Measurements from ENCODE around the gene LARGE1. TPM values are rescaled to one million over a fixed set of nuclear protein-coding genes. Genes with fewer than 3 reads are reported as not detected.

The LARGE1 gene
- total RNA-seq, 1 experiment from 2014 or later = 1.3 TPM

- H3K9me2 ChIP-seq (replicated peaks; ENCODE audit: low read length) = no peaks in the 10 kb centered on the region
- H2AFZ ChIP-seq (ENCODE audit: low read length) = no peak overlapping the region
- no peak overlapping the region for H3K27ac ChIP-seq (ENCODE audit: low read length)
- CTCF ChIA-PET = no interaction called here
- no peaks in the 10 kb centered on the region for H3K27me3 ChIP-seq (ENCODE audit: low read length)
- no peak for DNase-seq
- POLR2A ChIA-PET (ENCODE audit: unreplicated experiment) = no interaction called here
- H4K20me1 ChIP-seq (ENCODE audit: low read length) = no peaks in the 10 kb centered on the region
- H3K36me3 ChIP-seq (ENCODE audit: low read depth, low read length) = no peaks in the 10 kb centered on the region
- H3K4me2 ChIP-seq (ENCODE audit: low read length) = no peak overlapping the region
- no peak overlapping the region for H3K9ac ChIP-seq (ENCODE audit: low read length)
- no TSS peak for BruUV-seq (replicated peaks)
- no peaks in the 10 kb centered on the region for H3K4me1 ChIP-seq (ENCODE audit: insufficient read depth, low read length)
- H3K79me2 ChIP-seq (ENCODE audit: low read length) = no peaks in the 10 kb centered on the region
- H3K4me3 ChIP-seq (ENCODE audit: low read length) = no peak overlapping the region
- no peaks in the 10 kb centered on the region for H3K9me3 ChIP-seq (ENCODE audit: low read length)
- intact Hi-C loops (cut with micrococcal nuclease) = no loop called here
- TF ChIP-seq CTCF (conservative IDR thresholded peaks at IDR 0.05; ENCODE audit: low read depth, low read length) = no peak
- no peaks in the 10 kb centered on the region for H3F3A ChIP-seq (ENCODE audit: low read length, unreplicated experiment)
- no peak for ATAC-seq
Measured at GRCh38 chr22:33331017-33331416, 589.3 kb downstream of the LARGE1 start.

- no peak overlapping the region for H3K4me2 ChIP-seq (ENCODE audit: low read length)
- H3K4me3 ChIP-seq (ENCODE audit: low read length) = no peak overlapping the region
- no peaks in the 10 kb centered on the region for H3K36me3 ChIP-seq (ENCODE audit: low read depth, low read length)
- no peaks in the 10 kb centered on the region for H3K79me2 ChIP-seq (ENCODE audit: low read length)
- CTCF ChIA-PET = no interaction called here
- no TSS peak for BruUV-seq (replicated peaks)
- no peak overlapping the region for H3K9ac ChIP-seq (ENCODE audit: low read length)
- DNase-seq (no peak), ATAC-seq (no peak)
- no peak overlapping the region for H3K27ac ChIP-seq (ENCODE audit: low read length)
- no peaks in the 10 kb centered on the region for H3F3A ChIP-seq (ENCODE audit: low read length, unreplicated experiment)
- no peak for TF ChIP-seq EZH2phosphoT487 (IDR thresholded peaks at IDR 0.05; ENCODE audit: borderline replicate concordance, low read length)
- TF ChIP-seq EZH2 (IDR thresholded peaks at IDR 0.05; ENCODE audit: low read length, unreplicated experiment) = no peak
- H3K27me3 ChIP-seq (ENCODE audit: low read length) = no peaks in the 10 kb centered on the region
- H2AFZ ChIP-seq (ENCODE audit: low read length) = no peak overlapping the region
- H3K9me2 ChIP-seq (replicated peaks; ENCODE audit: low read length) = no peaks in the 10 kb centered on the region
- H3K4me1 ChIP-seq (ENCODE audit: insufficient read depth, low read length) = no peaks in the 10 kb centered on the region
- POLR2A ChIA-PET (ENCODE audit: unreplicated experiment) = no interaction called here
- H4K20me1 ChIP-seq (ENCODE audit: low read length) = no peaks in the 10 kb centered on the region
- intact Hi-C loops (cut with micrococcal nuclease) = no loop called here
- H3K9me3 ChIP-seq (ENCODE audit: low read length) = no peaks in the 10 kb centered on the region
Measured at GRCh38 chr22:33330534-33330933, 589.7 kb downstream of the LARGE1 start.

- H3K27ac ChIP-seq (ENCODE audit: low read length) = no peak overlapping the region
- DNase-seq = no peak
Measured at GRCh38 chr22:33329398-33329797, 590.9 kb downstream of the LARGE1 start.

More at GRCh38 chr22:33329398-33329797, 590.9 kb downstream of the LARGE1 start:
- Histone ChIP-seq H3K27me3 (ENCODE audit: low read length) (no peaks in the 10 kb centered on the region), H2AFZ (ENCODE audit: low read length) (no peak overlapping the region), H4K20me1 (ENCODE audit: low read length) (no peaks in the 10 kb centered on the region), H3K79me2 (ENCODE audit: low read length) (no peaks in the 10 kb centered on the region), H3K9me3 (ENCODE audit: low read length) (no peaks in the 10 kb centered on the region), H3K36me3 (ENCODE audit: low read depth, low read length) (no peaks in the 10 kb centered on the region), H3K4me1 (ENCODE audit: insufficient read depth, low read length) (no peaks in the 10 kb centered on the region), H3K4me2 (ENCODE audit: low read length) (no peak overlapping the region), H3K4me3 (ENCODE audit: low read length) (no peak overlapping the region), H3K9me2 (replicated peaks; ENCODE audit: low read length) (no peaks in the 10 kb centered on the region), H3K9ac (ENCODE audit: low read length) (no peak overlapping the region), H3F3A (ENCODE audit: low read length, unreplicated experiment) (no peaks in the 10 kb centered on the region)
- ChIA-PET POLR2A (ENCODE audit: unreplicated experiment) (no interaction called here), CTCF (no interaction called here)
- BruUV-seq (replicated peaks) = no TSS peak
- intact Hi-C loops (cut with micrococcal nuclease) = no loop called here
- no peak for TF ChIP-seq EZH2phosphoT487 (IDR thresholded peaks at IDR 0.05; ENCODE audit: borderline replicate concordance, low read length)
- TF ChIP-seq EZH2 (IDR thresholded peaks at IDR 0.05; ENCODE audit: low read length, unreplicated experiment) = no peak
- no peak for TF ChIP-seq CTCF (conservative IDR thresholded peaks at IDR 0.05; ENCODE audit: low read depth, low read length)
- no peak for ATAC-seq
